Central memory CD4-positive, alpha-beta T cell (primary cell): ENCODE results near the gene CHRNB1.
A peak's percentile ranks its signal among the peaks of the same experiment; 100 is the strongest.

ENCODE experiments used
- DNase-seq: peaks from one replicate; pipeline ENCODE4 v3.0.0; 2022

Gene CHRNB1

GRCh38 chr17:7438656-7439460 lies 6.0 kb upstream of the CHRNB1 start:
- no peak for DNase-seq

GRCh38 chr17:7439462-7440112 lies 5.3 kb upstream of the CHRNB1 start, which contains the start of gene FGF11:
Gene FGF11, plus strand, starts transcription at chr17:7439512. Its CDS starts 109 bp downstream, at chr17:7439621.
- DNase-seq = no peak

GRCh38 chr17:7440113-7440833 lies 4.6 kb upstream of the CHRNB1 start:
- DNase-seq = peak; percentile 15

DNA sequence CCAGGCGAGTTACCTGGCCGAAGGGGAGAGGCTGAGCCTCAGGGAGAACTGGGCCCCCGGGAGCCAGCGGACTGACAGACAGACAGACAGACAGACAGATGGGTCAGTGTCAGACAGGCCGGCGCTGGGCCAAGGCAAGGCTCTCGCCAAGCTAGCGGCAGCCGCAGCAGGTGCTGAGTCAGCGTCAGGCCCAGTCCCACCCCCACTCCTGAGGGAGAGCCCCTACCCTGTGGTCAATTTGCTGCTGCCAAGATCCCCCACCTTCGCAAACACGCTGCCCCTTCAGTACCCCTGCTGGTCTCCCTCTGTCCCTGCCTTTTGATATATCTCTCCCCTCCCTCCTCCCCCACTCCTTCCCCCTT lies 4.0 kb upstream of the CHRNB1 start:
- DNase-seq = no peak

GRCh38 chr17:7441266-7441665 lies 3.6 kb upstream of the CHRNB1 start:
- DNase-seq = no peak

DNA sequence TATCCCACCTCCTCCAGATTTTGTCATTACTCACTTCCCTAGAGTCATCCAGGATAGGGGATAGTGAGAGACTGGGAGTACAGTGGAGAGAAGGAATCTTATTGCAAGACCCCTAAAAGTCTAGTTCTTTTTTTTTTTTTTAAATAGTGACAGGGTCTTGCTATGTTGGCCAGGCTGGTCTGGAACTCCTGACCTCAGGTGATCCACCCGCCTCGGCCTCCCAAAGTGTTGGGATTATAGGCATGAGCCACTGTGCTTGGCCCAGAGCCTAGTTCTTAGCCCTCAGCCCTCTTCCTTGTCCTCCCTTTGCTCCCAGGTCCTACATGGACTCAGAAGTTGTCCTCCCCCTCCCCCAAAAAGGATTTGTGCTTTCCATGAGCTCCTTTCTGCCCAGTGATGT lies 2.7 kb upstream of the CHRNB1 start:
- no peak for DNase-seq

- no peak for DNase-seq
Observed at GRCh38 chr17:7443499-7444485, 1.1 kb upstream of the CHRNB1 start.

GRCh38 chr17:7445619-7445968 lies 733 bp downstream of the CHRNB1 start:
- DNase-seq = peak; percentile 41

GRCh38 chr17:7448461-7448860 lies 3.6 kb downstream of the CHRNB1 start:
- no peak for DNase-seq

DNA sequence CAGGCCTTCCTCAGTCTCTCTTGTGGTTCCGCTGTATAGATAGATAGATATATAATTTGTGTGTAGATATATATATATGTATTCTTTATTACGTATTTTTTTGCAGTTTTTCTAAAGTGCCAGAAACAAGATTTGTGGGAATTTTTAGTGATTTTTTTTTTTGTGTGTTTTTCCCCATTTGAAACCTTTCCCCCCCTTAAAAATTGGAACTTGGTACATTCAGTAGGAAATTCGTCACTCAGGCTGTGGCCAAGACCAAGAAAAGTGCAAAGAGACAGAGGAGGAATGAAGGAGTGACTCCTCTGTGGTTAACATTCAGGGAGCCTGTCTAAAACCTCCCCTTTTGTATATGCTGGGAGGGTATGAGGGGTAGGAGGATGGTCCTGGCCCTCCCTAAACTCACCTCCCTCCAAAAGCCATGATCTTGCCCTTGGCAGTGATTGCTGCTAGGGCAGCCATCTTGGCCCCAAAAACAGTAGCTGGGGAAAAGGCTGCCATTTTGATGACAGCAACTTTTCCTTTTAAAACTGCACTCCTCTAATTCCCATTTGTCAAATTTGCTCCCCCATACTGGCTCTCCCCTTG lies 15.2 kb downstream of the CHRNB1 start:
- no peak for DNase-seq

- no peak for DNase-seq
Observed at GRCh38 chr17:7460850-7461660, 16.2 kb downstream of the CHRNB1 start.

- DNase-seq = no peak
Observed at GRCh38 chr17:7462474-7463371, 17.9 kb downstream of the CHRNB1 start.

- no peak for DNase-seq
Observed at GRCh38 chr17:7463372-7463846, 18.5 kb downstream of the CHRNB1 start.

- no peak for DNase-seq
Observed at GRCh38 chr17:7464081-7464480, 19.2 kb downstream of the CHRNB1 start.

GRCh38 chr17:7465597-7466275 lies 20.9 kb downstream of the CHRNB1 start:
- no peak for DNase-seq

DNA sequence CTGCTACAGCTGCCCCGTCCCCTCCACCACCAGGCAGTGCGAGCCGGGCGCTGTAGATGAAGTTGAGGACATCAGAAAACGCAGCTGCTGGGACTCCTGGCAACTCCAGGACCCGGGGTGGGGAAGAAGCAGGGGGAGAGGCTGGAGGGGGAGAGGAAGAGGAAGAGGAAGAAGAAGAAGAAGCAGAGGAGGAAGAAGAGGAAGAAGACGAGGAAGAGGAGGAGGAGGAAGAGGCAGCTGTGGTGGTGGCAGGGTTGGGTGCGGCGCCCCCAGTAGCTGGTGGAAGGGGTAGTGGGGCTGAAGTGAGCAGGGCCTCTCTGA lies 21.4 kb downstream of the CHRNB1 start:
- DNase-seq = no peak

DNA sequence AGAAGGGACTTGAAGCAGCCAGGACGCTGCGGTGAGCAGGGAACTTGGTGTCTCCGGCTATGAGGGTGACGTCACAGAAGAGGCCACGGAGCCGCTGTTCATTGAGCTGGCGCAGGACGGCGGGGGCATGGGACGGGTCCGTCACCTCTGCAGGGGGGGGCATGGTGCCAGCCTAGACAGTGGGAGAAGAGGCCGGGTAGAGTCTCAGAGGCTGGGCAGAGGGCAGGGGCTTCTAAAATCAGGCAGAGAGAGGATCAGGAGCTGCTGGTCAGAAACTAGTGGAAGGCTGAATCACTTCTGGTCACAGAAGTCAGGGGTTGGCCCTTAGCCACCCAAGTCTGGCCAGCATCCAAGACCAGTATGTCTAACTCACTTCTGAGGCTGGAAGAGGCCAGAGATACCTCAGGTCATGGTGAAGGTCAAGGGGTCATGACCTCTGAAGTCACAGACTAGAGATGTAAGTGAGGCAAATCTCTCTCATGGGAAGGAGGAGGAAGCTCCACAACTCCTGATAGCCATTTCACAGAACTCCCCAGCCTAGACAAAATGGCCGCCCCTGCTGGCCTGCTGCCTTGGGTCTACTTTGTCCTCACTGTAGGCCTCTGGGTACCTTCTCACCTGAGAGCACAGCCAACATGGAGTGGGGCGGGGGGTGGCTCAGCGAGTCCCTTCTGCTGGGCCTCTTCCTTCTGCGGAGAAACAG lies 21.9 kb downstream of the CHRNB1 start:
- DNase-seq = no peak

- no peak for DNase-seq
Observed at GRCh38 chr17:7467498-7467897, 22.6 kb downstream of the CHRNB1 start.

DNA sequence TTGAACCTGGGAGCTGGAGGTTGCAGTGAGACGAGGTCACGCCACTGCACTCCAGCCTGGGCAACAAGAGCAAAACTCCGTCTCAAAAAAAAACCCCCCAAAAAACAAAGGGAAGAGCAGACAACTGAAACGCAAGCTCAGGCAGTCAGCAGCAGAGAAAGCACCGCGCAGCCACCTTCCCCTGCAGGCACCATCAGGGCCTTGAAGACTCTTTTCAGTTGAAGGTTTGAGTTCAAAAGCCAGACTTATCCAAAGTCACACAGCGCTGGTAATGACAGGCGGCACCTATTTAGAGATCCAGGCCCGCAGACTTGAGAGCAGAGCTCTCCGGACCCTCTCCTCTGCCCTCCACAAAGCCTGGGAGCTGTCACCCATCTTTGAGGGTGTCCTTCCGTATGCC lies 23.4 kb downstream of the CHRNB1 start:
- DNase-seq = no peak
